GM18511 (cell line): ENCODE measurements around the gene NCL.
A peak's percentile ranks its signal among the peaks of the same experiment; 100 is the strongest.
"Not testable (repeated sequence)": the region's sequence is repeated elsewhere in the genome, so short reads cannot be mapped to it uniquely, and the experiment has no call there.

Experiments used
- ATAC-seq: cut with Tn5 transposase; IDR thresholded peaks from one replicate; pipeline ENCODE4 v1.9.1; 2021; ENCODE audit warnings: mild to moderate bottlenecking, moderate library complexity; ENCODE audit not compliant: unreplicated experiment

NCL gene

DNA sequence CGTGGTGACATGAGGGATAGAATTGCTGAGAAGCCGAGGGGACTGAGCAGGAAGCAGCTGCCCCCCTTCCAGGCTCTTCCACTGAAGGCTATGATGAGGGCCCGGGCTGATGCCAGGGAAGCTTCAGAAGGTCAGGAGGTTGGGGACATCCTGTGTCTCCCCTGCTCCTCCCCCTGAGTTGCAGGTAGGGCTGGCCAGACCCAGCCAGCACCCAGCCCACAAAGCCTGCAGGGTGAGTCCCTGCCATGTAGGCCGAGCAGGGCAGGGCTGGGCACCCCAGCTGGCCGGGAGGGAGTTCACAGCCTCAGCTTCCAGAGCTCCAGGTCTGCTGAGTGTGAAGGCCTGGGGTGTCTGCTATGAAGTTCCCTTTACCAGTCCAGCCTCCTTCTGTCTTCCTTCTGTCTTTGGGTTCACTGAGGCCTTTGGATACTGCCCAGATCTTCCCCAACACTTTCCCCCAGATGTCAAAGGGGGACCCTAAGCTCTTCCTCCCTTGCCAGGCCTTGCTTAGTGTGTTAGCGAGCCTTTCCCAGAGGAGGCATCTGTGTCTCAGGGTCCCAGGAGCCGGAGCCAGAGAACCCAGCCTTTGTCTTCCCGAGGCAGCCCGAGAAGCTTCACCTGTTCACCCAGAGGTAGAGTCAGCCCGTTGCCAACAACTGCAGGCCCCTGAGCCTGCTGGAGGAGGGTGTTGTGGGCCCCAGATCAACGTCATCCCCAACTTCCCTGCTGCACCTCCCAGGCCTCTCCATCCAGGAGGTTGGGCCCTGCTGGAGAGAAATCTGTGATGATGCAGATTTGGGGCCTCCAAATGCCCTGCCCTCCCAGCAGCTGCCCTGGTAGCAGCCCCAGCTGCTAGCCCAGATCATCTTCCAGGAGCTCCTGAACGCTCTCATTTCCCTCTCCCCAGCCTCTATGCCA lies 3.6 kb upstream of the NCL start:
- no peak for ATAC-seq

DNA sequence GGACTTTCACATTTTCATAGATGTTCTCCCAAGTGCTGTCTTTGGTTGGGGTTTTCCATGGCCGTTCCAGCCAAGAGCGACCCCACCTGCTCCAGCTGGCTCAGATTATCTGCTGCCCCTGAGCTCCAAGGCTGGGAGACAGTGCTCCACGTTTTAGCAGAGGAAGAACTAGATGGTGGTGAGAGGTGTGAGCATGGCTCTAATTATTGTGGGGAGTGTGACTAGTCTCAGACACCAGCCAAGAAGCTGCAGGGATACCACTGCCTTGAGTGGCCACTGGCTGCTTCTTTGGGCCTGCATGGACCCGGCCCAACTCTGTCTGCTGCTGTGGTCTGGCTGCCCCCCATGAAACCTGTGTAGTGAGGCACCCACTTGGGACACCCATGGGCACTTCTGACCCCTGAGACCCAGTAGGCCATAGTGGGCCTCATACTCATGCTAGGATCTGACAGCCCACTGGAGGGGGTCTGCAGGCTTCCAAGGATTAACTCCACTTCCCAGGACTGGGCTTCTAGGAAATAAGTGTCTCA lies 2.8 kb upstream of the NCL start:
- no peak for ATAC-seq

DNA sequence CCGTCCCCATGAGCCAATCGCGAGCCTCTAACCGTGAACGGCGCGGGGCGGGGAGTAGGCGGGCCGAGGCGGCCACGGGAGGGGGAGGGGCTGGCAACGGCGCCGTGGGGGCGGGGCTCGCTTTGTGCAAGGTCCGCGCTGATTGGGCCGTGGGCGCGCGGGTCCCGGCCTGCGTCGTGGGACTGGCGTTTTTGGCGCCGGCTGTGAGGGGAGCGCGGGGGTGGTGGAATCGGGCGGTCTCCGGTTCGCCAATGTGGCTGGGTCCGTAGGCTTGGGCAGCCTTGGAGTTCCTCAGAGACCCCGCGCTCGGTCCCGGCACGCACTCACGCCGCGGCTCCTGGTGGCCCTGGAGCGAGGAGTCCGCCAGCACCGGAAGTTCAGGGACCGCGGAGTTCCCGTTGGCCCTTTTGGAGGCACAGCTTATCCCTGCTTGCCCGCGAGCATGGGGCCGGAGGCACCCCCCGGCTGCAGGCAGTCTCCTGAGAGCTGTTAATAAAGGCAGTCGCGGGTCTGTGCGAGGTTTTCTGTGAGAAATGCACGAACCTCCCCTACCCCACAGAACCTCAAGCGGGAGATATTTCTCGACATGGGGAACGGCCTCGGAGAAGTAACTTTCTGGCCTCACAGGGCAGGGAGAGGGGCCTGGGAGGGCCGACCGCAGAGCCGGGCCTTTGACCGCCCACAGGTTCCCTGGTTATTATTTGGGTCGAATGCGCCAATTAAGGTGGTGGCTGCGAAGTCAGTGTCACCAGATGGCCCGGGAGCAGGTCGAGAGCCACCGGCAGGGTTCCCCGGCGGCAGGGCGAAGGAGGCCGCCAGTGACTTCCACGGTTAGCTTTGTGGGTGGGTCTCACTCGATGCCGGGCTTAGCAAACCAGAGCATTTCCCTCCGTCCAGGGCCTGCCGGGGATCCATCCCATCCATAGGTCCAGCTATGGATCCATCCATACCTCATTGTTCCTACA lies 574 bp upstream of the NCL start:
- ATAC-seq: peak; percentile 38

DNA sequence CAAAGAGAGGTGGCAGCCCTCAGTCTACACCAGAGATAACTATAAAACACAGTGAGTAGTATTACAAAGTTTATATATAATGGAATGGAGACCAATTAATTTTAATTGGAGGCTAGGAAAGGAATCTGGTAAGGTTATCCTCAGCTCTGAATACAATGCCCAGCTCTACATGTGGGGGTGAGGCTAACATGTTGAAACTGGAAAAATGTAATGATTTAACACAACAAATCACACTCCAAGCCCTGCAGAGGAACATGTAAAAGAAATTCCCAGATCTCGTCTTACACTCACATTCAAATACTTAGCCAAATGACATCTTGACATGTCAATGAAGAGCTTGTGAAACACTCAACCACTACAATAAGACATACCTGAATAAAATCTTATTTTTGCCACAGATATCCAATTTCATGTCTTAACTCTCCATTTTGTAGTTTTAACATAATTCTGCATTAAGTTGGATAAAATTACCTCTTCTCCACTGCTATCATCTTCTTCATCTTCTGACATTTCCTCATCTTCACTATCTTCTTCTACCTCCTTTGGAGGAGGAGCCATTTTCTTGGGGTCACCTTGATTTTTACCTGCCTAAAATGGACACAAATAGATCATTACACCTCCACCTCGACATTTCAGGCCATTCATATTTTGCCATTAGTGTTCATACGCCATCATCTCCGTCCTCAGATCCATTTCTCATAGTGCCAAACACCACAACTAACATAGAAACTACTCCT lies 1.4 kb downstream of the NCL start:
- ATAC-seq: no peak

DNA sequence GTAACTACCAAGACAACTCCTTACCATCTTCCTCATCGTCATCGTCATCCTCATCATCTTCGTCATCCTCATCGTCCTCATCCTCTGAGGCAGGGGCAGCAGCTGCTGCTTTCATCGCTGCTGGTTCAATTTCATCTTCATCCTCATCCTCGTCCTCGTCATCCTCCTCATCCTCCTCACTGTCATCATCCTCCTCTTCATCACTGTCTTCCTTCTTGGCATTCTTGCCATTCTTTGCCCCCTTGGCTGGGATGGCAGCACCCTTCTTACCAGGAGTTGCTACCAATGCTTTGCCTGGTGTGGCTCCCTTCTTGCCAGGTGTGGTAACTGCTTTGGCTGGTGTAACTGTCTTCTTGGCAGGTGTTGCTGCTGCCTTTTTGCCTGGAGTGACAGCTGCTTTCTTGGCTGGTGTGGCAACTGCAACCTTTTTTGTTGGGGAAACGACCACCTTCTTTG lies 2.7 kb downstream of the NCL start:
- ATAC-seq: no peak

DNA sequence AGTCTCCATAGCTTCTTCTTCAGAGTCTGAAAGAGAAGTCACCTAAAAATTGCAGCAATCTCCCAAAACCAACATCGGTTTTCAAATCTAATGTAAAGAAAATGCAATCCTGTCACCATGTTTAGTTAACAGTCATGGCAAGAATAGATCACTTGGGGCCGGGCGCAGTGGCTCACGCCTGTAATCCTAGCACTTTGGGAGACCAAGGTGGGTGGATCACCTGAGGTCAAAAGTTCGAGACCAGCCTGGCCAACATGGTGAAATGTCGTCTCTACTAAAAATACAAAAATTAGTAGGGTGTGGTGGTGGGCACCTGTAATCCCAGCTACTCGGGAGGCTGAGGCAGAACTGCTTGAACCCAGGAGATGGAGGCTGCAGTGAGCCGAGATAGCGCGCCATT lies 3.4 kb downstream of the NCL start:
- not testable (repeated sequence) for ATAC-seq

DNA sequence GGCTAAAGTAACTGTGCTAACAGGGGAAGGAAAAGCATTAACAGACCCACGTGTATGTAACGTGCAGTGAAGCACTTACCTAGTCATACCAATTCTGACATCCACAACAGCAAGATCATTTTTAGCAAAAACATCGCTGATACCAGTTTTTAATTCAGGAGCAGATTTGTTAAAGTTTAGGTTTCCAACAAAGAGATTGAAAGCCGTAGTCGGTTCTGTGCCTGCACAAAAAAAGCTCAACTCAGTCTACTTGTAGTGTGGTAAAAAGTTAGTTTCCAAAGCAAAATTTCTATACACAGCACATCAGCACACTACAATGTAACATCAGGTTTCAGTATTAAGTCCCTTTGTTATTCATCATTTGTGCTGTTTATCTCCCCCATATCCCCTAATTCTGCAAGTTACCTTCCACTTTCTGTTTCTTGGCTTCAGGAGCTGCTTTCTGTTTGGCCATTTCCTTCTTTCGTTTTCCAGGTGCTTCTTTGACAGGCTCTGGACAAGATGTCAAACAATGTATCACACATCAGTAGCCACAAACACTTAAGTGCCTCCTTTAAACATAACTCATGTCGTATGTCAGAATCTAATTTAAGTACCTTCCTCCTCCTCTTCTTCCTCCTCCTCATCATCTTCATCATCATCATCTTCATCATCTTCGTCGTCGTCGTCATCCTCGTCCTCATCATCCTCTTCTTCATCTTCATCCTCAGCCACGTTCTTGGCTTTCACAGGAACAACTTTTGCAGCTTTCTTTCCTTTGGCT lies 4.0 kb downstream of the NCL start:
- no peak for ATAC-seq

DNA sequence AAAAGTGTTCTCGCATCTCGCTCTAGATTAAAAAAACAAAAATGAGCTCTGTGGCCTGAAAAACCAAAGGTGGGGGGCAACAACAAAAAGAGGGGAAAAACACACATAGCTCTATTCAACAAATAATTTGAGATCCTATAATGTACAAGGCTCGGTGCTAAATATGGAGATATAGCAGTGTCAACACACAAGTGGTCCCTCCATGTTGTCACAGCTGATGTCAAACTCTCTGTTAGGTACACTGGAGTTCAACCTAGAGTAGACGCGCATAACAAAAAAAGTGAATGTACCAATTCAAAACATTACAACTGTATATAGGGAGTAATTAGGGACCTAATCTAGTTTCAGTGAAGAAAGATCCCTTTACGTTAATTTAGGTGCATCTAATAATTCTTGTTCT lies 5.9 kb downstream of the NCL start:
- no peak for ATAC-seq

DNA sequence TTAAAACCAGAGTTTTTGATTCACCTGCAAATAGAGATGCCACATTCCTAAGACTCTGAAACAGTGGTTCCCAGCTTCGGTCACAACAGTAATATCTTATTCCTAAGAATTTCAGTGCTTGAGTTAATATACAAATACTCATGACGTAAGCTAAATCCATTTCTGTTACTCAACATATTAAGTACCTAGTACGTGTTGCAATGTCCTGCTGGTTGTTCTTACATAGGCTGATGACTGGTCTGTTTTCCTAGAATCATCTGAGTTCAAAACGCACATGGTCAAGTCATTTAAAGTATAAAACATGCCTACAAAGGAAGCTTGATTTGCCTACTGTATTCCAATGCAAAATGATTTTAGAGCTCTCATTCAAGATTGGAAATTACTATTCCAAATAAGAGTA lies 7.2 kb downstream of the NCL start:
- ATAC-seq: no peak

DNA sequence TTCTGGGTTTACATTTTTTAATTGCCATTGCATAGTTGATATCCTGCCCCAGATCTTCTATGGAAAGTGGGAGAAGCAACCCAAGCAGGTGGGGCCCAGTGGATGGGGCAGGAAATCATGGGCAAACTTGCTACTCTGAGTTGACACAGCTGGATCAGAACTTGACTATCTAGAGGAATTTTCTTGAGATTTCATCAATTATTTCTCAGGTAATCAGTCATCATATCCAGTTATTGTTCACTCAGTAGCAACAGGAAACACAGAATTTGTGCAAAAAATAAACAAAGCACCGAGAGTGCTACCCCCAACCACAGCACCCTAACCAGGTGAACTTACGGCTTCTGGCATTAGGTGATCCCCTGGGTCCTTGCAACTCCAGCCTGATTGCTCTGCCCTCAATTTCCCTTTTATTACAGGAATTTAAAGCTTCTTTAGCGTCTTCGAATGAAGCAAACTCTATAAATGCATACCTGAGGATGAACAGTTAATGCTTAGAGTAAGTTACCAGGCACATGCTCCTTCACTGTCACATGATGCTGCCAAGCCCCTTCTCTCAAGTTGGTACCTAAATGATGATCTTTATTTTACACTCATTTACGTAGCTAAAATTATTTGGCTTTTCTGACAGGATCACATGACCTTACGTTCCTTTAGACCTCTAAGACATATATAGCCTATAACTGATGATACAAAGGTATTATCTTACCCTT lies 7.8 kb downstream of the NCL start:
- no peak for ATAC-seq

DNA sequence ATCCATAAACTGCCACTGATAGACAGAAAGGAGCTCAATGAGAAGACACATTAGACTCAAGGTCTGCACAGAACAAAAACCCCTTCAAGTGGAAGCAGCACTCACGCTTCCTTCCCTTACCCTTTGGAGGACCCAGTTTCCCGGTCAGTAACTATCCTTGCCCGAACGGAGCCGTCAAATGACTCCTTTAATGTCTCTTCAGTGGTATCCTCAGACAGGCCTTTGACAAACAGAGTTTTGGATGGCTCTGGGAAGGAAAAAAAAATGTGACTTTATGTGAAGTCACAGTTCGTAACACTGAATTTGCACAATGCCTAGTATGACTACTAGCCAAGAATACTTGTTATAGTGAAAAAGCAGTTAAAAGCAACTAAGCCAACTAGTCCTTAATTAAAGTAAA lies 8.4 kb downstream of the NCL start:
- no peak for ATAC-seq

DNA sequence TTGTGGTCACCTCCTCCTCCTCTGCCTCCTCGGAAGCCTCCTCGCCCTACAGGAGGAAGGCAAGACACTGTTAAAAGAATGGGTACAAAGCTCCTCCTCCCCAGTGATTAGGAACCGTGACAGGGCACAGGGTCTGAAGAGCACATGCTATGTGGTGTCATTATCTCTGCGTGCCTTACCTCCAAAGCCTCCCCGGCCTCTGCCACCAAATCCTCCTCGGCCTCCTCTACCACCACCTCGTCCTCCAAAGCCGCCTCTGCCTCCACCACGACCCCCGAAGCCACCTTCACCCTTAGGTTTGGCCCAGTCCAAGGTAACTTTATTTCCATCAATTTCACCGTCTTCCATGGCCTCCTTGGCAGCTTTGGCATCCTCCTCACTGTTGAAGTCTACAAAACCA lies 9.1 kb downstream of the NCL start:
- no peak for ATAC-seq

DNA sequence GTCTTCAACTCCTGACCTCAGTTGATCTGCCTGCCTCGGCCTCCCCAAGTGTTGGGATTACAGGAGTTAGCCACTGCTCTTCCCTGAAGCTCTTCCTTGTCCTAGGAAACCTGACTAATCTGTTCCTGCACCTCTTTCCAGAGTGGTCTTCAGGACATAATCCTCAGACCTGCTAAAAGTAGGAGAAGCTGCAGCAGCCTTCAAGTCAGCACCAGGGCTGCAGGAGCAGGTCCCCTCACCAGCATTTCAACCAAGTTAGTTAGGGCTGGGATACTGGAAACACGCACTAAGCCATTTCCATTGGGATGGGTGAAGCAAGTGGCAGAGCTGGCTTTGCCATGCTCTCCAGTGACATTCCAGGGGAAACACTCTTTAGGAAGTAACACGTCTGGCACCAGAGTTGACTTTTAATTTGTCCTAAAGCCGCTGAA lies 9.9 kb downstream of the NCL start:
- ATAC-seq: no peak

DNA sequence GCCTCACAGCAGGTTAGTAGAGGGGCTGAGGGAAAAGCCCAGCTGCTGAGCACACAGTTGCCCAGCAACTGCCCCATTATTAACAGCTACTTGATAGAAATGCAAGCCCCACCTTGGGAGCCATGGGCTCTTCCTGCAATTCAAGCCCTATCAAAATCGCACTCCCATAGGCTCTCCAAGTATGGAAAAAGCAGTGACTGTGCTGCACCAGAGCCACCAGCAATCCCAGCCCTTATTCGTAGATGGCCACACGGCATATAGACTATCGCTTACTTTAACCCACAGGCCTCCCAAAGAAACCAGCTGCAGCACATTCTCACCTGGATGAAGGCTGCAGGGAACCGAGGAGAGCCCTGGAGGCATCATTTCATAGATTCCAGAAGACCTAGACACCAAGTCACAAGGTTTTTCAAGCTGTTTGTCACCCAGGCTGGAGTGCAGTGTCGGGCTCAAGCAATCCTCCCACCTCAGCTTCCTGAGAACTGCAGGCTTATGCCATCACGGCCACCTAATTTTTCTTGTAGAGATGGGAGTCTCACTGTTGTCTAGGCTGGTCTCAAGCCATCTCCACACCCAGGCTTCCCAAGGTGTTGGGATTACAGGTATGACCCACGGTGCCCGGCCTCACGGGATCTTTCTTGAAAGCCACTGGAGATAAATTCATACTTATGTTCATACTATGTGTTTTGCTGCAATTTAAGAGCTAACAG lies 11.3 kb downstream of the NCL start:
- no peak for ATAC-seq

DNA sequence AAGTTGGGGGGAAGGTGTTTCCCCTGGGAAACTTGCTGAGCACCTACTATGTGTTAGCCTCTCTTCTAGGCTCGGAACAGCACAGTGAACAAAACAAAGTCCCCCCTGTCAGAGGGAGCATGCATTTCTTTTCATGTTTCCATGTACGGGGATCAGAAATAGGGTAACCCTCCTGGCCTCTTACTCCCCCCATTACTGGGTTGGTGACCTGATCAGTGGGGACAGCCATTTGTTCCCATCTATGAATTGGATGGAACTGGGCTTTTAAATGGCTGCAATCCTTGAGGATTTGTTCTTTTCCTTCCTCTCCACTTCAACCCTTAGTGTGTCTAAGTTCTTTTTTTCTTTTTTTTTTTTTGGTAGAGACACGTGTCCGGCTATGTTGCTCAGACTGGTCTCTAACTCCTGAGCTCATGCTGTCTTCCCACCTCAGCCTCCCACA lies 13.7 kb downstream of the NCL start:
- no peak for ATAC-seq

DNA sequence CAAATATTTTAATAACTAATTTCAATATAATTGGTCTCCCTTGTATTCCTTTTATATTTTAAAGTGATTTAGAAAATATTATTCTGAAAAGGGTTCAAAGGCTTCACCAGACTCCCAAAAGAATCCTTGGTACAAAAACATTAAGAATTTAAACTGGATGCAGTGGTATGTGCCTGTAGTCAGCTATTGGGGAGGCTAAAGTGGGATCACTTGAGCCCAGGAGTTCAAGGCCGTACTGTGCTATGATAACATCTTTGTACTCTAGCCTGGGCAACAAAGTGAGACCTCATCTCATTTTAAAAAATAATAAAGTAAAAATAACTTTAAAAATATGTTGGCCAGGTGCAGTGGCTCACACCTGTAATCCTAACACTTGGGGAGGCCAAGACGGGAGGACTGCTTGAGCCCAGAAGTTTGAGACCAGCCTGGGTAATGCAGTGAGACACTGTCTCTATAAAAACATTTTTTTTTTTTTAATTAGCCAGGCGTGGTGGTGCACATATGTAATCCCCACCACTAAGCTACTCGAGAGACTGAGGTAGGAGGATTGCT lies 14.7 kb downstream of the NCL start:
- no peak for ATAC-seq

DNA sequence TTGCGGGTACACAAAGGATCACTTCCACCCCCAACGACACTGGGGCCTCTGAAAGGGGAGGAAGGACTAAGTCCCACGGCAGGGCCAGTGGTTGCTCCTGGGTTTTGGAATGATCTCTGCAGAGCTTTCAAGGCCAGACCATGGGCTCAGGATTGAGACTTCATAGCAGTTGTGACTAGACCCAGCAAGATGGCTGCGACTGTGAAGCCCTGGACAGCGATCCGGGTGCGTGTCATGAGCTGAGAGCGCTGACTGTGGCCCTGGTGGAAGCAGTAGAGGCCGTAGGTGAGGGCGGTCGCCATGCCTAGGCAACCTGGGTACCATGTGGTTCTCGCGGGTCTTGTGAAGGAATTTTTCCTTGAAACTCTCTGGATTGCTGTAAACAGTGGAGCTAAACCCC lies 27.3 kb downstream of the NCL start:
- no peak for ATAC-seq

DNA sequence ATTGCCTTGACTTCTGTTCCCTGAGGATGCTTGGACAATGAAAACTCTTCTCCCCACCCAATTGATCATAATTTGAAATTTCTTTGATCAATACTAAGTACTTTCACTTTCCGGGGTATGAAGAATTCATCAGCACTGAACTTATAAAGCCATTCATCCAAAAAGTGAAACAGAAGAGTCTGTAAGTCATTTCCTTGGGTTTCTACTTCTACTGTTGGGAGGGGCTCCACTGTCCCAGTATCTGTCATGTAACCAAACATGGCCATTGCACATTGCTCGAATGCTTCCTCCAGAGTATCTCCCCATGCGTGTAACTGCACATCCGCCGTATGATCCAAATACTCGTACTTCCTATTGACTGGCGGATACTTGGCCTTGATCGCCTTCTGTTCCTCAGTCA lies 30.3 kb downstream of the NCL start:
- ATAC-seq: no peak
